ENCODE data around the gene ERMARD.
"Not testable (repeated sequence)": the region's sequence is repeated elsewhere in the genome, so short reads cannot be mapped to it uniquely, and the experiment has no call there.

The ERMARD gene

GRCh38 chr6:169738976-169739529 lies 12.4 kb upstream of the ERMARD start:
- no peak for DNase-seq

GRCh38 chr6:169741344-169741743 lies 10.1 kb upstream of the ERMARD start:
- DNase-seq = no peak

GRCh38 chr6:169745405-169745804 lies 6.0 kb upstream of the ERMARD start:
- DNase-seq = no peak

GRCh38 chr6:169746556-169746955 lies 4.9 kb upstream of the ERMARD start:
- no peak for DNase-seq

- DNase-seq = no peak
These were observed 727 bp downstream of the ERMARD start for GRCh38 chr6:169752074-169752623.

GRCh38 chr6:169755162-169755561 lies 3.7 kb downstream of the ERMARD start:
- no peak for DNase-seq

- DNase-seq = no peak
These were observed 11.9 kb downstream of the ERMARD start for GRCh38 chr6:169763308-169763707.

- no peak for DNase-seq
These were observed 12.5 kb downstream of the ERMARD start for GRCh38 chr6:169763881-169764280.

- DNase-seq = not testable (repeated sequence)
These were observed 14.4 kb downstream of the ERMARD start for GRCh38 chr6:169765789-169766188.

GRCh38 chr6:169766232-169766631 lies 14.8 kb downstream of the ERMARD start:
- DNase-seq = no peak

GRCh38 chr6:169766921-169767736 lies 15.7 kb downstream of the ERMARD start:
- DNase-seq = no peak

- DNase-seq = no peak
These were observed 22.9 kb downstream of the ERMARD start for GRCh38 chr6:169774347-169774746.

GRCh38 chr6:169775321-169775720 lies 23.9 kb downstream of the ERMARD start:
- no peak for DNase-seq

GRCh38 chr6:169776379-169776778 lies 25.0 kb downstream of the ERMARD start:
- DNase-seq = no peak

GRCh38 chr6:169777896-169778295 lies 26.5 kb downstream of the ERMARD start:
- DNase-seq = no peak

GRCh38 chr6:169778646-169779045 lies 27.2 kb downstream of the ERMARD start:
- DNase-seq = no peak

GRCh38 chr6:169779092-169779815 lies 27.8 kb downstream of the ERMARD start:
- no peak for DNase-seq

- no peak for DNase-seq
These were observed 28.5 kb downstream of the ERMARD start for GRCh38 chr6:169779896-169780295.

- DNase-seq = no peak
These were observed 29.2 kb downstream of the ERMARD start for GRCh38 chr6:169780571-169781091.

- DNase-seq = no peak
These were observed 31.5 kb downstream of the ERMARD start for GRCh38 chr6:169782966-169783365.

GRCh38 chr6:169783401-169783800 lies 32.0 kb downstream of the ERMARD start:
- no peak for DNase-seq

- DNase-seq = no peak
These were observed 32.8 kb downstream of the ERMARD start for GRCh38 chr6:169783971-169784820.
